HL-60 (cell line): ENCODE data around the gene RABGAP1L.

Experiments used
- CTCF ChIP-seq: IDR thresholded peaks from one replicate; pipeline ENCODE4 v1.5.1; 2011; ENCODE audit warnings: low read length, control low read depth, inconsistent platforms; ENCODE audit not compliant: insufficient read depth
- GABPA ChIP-seq: IDR thresholded peaks from 2 replicates; pipeline ENCODE4 v1.6.1; 2012; ENCODE audit warnings: low read depth
- POLR2AphosphoS5 ChIP-seq: IDR thresholded peaks from 2 replicates; pipeline ENCODE4 v1.6.1; 2012; ENCODE audit warnings: low read depth
- SPI1 ChIP-seq: IDR thresholded peaks from 2 replicates; pipeline ENCODE4 v1.6.1; 2012; ENCODE audit warnings: low read depth, mild to moderate bottlenecking, borderline replicate concordance
- TF ChIP-seq, protein P1 (sequence below): IDR thresholded peaks from 2 replicates; pipeline ENCODE4 v1.6.1; 2012; ENCODE audit warnings: low read depth; ENCODE audit not compliant: insufficient replicate concordance

DNA sequence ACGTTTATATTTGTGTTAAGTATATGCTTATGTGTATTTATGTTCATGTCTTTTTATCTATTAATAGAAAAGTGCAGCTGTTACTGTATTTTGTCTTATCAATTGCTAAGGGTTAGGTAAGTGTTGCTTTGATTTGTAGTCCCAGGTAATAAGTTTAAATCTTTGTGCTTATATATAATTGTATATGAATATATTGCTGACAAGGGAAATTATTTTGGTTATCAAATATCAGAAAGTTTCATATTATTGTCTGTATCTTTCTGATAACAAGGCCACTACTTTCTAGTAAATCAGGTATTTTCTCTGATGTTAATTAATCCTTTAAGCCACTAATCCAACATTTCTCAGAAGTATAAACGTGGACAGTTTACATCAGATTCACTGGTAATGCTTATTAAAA lies 309.7 kb downstream of the RABGAP1L start:
- TF ChIP-seq CTCF (no peak), POLR2AphosphoS5 (no peak), GABPA (no peak), SPI1 (no peak)
- TF ChIP-seq, protein P1, sequence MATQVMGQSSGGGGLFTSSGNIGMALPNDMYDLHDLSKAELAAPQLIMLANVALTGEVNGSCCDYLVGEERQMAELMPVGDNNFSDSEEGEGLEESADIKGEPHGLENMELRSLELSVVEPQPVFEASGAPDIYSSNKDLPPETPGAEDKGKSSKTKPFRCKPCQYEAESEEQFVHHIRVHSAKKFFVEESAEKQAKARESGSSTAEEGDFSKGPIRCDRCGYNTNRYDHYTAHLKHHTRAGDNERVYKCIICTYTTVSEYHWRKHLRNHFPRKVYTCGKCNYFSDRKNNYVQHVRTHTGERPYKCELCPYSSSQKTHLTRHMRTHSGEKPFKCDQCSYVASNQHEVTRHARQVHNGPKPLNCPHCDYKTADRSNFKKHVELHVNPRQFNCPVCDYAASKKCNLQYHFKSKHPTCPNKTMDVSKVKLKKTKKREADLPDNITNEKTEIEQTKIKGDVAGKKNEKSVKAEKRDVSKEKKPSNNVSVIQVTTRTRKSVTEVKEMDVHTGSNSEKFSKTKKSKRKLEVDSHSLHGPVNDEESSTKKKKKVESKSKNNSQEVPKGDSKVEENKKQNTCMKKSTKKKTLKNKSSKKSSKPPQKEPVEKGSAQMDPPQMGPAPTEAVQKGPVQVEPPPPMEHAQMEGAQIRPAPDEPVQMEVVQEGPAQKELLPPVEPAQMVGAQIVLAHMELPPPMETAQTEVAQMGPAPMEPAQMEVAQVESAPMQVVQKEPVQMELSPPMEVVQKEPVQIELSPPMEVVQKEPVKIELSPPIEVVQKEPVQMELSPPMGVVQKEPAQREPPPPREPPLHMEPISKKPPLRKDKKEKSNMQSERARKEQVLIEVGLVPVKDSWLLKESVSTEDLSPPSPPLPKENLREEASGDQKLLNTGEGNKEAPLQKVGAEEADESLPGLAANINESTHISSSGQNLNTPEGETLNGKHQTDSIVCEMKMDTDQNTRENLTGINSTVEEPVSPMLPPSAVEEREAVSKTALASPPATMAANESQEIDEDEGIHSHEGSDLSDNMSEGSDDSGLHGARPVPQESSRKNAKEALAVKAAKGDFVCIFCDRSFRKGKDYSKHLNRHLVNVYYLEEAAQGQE, result no peak
